Non-pigmented ciliary epithelial cell (primary cell): Measurements from ENCODE around the gene DDC.
"Not testable (repeated sequence)": the region's sequence is repeated elsewhere in the genome, so short reads cannot be mapped to it uniquely, and the experiment has no call there.

ENCODE experiments used
- DNase-seq: peaks from one replicate; pipeline ENCODE4 v3.0.0-alpha.2; 2010; ENCODE audit warnings: low read depth

Gene DDC

DNA sequence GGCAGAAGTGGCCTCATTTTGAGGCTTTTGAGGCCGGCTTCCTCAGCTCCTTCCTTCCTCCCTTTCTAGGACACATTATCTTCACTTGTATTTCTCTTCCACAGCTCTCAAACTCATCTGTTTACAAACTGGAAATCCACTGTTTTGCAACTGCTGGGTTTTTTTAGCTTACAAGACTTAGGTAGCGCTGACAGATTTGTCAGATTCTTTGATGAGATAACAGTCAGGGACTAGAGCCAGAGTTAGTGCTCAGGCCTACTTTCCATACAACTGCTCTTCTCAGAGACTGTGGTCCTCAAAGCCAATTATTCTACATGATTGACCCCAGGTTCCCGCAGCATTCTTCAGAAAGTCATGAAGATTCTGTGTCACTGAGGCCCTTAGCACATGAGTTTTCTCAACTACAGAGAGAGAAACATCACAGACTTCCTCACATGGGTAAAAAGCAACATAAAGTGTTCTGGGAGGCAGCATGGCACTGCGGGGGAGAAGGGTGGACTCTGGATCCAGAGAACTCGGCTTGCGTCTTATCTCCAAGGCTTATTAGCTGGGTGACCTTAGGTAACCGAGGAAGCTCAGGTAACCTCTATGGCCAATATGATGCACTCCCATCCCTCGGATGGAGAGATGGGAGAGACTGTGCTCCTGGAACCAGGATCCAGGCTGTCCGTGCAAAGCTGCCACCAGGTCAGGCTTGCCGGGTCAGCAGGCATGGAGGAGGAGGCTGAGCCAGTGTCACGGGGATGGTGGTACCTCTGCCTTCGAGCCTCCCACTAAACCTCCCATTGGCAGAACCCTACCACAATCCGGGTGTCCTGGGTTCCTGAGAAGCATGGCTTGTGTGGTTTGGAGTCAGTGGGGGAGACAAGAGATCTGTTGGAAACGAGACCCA, 10.5 kb downstream of the DDC start:
- no peak for DNase-seq

- no peak for DNase-seq
Measured at GRCh38 chr7:50553973-50554372, 11.2 kb downstream of the DDC start.

GRCh38 chr7:50552921-50553320, 12.3 kb downstream of the DDC start:
- DNase-seq: peak; percentile 8

DNA sequence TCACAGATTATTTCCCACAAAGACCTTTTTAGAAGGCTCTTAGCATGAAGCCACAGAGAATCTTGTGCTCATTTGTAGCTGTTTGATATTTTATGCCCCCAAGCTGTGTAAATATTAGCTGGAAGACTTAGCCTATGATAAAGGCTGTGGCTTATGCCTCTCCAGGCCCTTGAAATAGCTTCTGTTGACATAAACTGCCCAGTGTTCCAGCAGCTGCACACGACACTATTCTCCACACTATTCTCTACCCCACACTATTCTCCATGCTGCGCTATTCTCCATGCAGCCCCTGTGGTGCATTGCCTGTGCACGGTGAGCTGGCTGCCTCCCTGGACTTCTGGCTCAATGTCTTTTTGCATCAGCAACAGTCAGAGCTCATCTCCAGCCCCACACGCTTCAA, 13.1 kb downstream of the DDC start:
- no peak for DNase-seq

- DNase-seq: not testable (repeated sequence)
Measured at GRCh38 chr7:50545613-50546012, 19.6 kb downstream of the DDC start.

DNA sequence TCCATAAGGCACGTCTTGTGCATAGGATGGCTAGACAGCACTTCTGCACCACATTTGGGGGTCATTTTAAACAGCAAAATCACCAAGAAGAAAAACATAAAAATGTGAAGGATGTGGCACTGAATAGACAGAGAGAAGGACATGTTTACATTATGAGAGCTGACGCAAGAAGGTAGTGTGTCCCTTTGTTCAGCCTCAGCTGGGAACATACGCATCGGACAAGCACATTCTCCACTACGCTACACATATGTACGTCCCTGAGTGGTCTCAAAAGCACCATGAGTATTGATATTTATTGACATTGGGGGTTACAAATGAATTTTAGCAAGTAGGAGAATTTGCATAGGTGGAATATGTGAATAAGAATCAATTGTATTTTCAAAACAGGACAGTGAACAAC, 20.2 kb downstream of the DDC start:
- DNase-seq: no peak

DNA sequence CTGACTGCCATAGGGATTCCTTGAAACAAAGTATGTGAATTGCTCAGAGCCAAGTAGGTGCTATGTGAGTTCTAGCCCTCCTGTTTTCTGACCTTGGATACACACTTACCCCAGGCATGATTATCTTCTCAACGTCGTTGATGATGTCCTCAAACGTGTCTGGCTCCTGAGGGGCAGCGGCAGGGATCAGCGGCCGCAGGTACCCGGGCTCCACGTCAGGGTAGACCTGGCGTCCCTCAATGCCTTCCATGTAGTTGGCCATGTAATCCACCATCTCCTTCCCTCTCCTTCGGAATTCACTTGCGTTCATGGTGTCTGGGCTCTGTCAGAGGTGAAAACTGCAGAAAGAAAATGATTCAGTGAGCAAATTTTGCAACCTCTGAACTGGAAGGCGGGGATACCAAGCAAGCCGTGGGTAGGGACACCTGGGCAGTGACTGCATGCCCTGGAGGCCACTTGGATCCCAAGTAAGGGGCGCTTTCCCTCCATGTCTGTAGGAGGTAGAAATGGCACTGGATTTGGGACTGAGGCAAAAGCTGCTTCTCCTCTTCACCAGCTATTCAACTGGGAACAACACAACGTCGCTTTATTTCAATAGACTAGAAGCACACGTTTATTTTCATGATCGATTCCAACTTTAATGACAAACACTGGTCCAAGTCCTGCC, 21.3 kb downstream of the DDC start:
- DNase-seq: no peak

DNA sequence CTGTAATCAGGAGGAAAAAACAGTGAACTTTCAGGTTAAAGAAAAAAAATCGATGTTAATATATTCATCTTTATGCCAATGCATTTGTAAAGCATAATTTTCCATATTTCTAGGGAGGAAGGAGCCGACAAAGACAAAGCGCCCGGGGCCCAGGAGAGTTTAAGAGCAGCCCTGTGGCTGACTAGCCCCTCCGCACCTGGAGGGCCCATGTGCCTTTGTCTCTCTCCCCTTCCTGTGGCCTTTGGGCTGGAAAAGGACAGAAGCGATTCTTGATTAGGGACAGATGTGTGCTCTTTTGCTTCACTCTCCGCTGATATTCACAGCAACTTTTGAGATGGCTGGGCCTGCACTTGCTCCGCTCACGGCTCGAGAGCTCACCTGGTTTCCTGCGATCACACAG, 23.1 kb downstream of the DDC start:
- no peak for DNase-seq

DNA sequence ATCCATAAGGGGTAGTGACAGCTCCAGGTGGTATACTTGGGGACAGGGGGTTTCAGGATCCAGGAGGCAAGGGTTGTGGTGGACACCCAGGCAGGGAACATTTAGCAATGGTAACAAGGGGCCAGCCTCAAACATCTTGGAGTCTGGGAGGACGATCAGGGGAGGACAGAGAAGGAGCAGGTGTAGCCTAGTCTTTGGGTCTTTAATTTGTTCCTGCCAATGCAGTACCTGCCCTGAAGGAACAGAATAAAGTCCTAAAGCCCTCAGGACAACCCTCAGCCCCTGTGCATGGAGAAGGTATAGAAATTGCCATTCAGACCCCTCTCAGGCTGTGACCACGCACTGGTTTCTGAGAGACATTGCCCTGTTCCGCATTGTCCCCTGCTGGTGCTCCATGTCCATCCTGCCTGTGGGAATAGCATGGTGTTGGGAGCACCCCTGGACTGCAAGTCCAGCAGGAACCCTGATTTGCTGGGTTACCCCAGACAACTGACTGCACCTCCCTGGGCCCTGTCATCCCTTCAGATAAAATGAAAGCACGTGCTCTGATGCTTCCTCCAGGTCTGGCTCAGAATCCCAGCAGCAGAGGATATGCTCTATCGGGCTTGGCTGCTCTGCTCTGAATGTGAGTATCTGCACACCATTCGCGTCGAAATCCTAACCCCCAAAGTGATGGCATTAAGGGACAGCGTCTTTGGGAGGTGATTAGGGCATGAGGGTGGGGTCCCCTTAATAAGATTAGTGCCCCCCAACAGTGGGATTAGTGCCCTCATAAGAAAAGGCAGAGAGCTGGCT, 24.2 kb downstream of the DDC start:
- no peak for DNase-seq

DNA sequence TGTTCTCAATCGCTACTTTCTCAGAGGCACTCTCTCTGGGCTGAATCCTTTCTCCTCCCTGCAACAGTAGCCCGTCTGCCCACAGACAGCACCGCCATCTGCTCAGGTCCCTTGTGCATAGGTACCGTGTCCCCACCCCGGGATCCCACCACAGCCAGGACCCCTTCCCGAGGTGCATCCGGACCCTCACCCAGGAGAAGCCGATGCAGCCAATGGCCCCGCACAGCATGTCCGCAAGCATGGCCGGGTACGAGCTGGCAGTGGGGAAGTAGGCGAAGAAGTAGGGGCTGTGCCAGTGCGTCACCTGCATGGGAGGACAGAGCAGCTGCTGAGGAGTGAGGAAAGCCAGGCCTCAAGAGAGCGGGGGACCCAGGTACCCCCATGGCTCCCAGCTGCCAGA, 25.5 kb downstream of the DDC start:
- DNase-seq: no peak

- DNase-seq: no peak
Measured at GRCh38 chr7:50538478-50538877, 26.7 kb downstream of the DDC start.

- no peak for DNase-seq
Measured at GRCh38 chr7:50537417-50537816, 27.8 kb downstream of the DDC start.

DNA sequence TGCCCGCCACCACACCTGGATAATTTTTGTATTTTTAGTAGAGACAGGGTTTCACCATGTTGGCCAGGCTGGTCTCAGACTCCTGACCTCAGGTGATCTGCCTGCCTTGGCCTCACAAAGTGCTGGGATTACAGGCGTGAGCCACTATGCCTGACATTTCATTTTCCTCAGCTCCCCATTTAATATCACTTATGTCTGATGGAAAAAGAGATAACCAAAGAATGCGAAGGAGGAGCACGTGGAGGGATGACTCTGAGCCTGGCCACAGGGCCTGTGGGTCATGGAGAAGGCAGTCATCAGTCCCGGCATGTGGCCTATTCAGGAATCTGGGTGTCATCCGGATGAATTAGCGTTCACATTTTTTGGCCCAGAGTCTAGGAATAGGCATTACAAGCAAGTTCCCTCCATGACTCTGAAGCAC, 29.9 kb downstream of the DDC start:
- peak; percentile 62 for DNase-seq

GRCh38 chr7:50534690-50535290, 30.4 kb downstream of the DDC start:
- DNase-seq: peak; percentile 99

- DNase-seq: no peak
Measured at GRCh38 chr7:50533866-50534265, 31.3 kb downstream of the DDC start.

- no peak for DNase-seq
Measured at GRCh38 chr7:50531928-50532327, 33.3 kb downstream of the DDC start.

GRCh38 chr7:50531401-50531911, 33.7 kb downstream of the DDC start:
- no peak for DNase-seq

- DNase-seq: no peak
Measured at GRCh38 chr7:50530766-50531165, 34.4 kb downstream of the DDC start.

DNA sequence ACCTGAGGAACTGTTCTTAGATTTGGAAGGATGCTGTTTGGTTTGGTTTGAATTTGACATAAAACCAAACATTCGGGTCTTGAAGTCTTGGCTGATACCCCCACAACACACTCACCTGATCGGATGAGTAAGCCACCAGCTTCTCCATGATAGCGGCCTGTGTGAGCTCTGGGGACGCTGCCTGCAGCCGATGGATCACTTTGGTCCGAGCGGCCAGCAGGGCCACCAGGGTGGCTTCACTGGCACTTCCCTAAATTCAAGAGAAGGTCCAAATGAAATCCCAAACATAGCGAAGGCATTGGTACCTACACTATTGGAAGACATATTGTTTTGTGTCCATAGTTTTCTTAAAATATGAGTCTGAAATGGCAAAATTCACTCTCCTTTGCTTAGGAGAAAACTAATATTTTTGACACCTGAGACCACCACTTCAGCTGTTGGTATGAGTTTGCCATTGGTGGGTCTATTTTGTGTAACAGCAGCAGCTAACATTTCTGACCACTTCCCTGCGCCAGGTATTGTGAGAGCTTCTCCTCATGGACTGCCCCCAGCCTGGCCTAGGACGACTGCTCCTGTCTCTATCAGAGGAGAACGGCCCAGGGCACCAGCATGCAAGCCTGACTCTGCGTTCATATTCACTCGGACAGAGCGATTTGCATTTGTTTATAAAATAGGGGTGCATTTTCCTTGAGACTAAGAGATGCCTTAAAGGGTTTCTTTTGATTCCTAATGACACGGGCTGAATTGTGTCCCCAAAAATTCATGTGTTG, 35.9 kb downstream of the DDC start:
- no peak for DNase-seq

DNA sequence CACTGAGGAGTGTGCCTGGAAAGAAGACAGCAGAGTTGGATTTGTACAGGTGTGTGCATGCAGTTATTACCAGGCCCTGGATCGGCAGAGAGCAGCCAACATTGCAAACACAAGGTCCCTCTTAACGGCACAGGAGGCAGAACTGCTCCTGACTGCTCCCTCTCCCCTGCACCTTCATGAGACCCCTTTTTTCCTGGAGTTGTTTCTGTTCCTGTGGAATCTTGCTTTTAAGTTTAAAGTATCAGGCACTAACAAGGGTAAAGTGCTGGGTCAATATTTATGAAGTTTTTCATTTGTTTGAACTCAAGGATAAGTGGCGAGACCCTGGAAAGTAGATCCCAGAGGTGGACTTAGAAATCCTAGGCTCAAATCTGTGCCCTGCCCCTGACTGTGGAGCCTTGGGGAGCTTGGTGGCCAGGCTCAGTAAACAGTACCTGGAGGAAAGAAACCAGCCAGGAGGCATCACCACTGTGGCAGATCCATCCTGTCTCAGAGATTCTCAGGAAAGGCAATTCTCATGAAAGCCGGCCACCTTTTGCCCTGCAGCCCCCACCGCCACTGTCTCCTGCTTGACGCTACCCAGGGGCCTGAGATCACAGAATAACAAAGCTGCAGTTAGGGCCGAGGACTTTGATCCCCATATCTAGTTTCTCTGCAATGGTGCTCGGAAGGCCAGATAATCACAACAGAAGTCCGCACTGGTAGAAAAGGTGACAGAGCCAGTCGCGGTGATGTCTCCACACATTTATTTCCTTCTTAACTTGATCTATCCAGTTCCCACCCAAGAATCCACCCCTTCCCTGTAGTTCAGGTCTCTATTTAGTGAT, 36.7 kb downstream of the DDC start:
- DNase-seq: no peak
